Measurements from ENCODE around the gene SCARB1. TPM values are rescaled to one million over a fixed set of nuclear protein-coding genes. Genes with fewer than 3 reads are reported as not detected.

The SCARB1 gene
- total and polyA plus RNA-seq, 9 of the 15 experiments (the other 6 are each of a cell fraction or from before 2014, with no cell fraction given), result 0.56 to 157 (median 52.8) TPM

DNA sequence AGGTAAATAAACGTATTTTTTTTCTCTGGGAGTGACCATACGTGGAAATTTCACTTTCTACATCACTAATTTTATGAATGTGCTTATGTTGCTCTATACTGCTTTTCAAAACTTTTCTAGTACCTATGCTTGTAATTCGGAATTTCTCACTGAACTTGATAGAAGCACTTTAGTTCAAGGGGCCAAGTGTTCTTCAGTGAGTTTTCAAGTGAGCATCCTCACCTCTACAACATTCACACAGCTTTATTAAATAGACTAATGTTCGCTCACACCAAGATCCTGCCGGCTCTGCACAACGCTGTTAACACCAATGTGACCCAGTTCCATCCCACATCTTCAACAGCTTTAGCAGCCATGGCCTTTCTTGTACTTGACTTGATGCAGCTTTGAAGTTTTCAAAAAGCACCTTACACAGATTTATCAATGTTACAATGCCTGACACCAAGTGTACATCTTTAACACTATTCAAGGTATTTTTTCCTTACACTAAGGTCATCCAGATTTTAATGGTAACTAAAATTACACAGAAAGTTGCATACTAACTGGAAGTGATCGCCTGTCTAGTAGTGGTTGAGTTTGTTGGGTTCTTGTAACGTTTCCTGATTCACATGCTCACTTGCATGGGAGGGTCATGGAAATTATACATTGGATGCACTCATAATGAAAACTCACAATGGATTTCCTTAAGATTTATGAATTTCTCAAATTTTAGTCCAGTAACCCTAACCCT, 46.3 kb upstream of the SCARB1 start (continued):
- TF ChIP-seq SMAD2 (IDR thresholded peaks at IDR 0.05; ENCODE audit: low read depth, low read length) (no peak), KAT7 (CRISPR knock-in tag; IDR thresholded peaks at IDR 0.05; ENCODE audit: borderline replicate concordance) (no peak), MTA3 (IDR thresholded peaks at IDR 0.05; ENCODE audit: borderline replicate concordance) (no peak), ZNF699 (CRISPR knock-in tag; IDR thresholded peaks at IDR 0.05; ENCODE audit: insufficient replicate concordance) (no peak), GABPB2 (CRISPR knock-in tag; conservative IDR thresholded peaks at IDR 0.05) (no peak), FOS (IDR thresholded peaks at IDR 0.05; ENCODE audit: extremely low read depth, insufficient read length) (no peak), SP1 (CRISPR knock-in tag; IDR thresholded peaks at IDR 0.05) (0 out of 2 replicates have a peak, but pooled peaks have one; percentile 1)
- TF ChIP-seq, protein P1, sequence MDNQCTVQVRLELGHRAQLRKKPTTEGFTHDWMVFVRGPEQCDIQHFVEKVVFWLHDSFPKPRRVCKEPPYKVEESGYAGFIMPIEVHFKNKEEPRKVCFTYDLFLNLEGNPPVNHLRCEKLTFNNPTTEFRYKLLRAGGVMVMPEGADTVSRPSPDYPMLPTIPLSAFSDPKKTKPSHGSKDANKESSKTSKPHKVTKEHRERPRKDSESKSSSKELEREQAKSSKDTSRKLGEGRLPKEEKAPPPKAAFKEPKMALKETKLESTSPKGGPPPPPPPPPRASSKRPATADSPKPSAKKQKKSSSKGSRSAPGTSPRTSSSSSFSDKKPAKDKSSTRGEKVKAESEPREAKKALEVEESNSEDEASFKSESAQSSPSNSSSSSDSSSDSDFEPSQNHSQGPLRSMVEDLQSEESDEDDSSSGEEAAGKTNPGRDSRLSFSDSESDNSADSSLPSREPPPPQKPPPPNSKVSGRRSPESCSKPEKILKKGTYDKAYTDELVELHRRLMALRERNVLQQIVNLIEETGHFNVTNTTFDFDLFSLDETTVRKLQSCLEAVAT (IDR thresholded peaks at IDR 0.05), result no peak
- TF ChIP-seq, protein P2, sequence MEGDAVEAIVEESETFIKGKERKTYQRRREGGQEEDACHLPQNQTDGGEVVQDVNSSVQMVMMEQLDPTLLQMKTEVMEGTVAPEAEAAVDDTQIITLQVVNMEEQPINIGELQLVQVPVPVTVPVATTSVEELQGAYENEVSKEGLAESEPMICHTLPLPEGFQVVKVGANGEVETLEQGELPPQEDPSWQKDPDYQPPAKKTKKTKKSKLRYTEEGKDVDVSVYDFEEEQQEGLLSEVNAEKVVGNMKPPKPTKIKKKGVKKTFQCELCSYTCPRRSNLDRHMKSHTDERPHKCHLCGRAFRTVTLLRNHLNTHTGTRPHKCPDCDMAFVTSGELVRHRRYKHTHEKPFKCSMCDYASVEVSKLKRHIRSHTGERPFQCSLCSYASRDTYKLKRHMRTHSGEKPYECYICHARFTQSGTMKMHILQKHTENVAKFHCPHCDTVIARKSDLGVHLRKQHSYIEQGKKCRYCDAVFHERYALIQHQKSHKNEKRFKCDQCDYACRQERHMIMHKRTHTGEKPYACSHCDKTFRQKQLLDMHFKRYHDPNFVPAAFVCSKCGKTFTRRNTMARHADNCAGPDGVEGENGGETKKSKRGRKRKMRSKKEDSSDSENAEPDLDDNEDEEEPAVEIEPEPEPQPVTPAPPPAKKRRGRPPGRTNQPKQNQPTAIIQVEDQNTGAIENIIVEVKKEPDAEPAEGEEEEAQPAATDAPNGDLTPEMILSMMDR (IDR thresholded peaks at IDR 0.05 in 2 of 3, conservative IDR thresholded peaks at IDR 0.05 in 1 of 3; ENCODE audit: insufficient read depth in 2 of 3, low read depth in 1 of 3, low read length in 3 of 3), result no peak
- TF ChIP-seq, protein P3, sequence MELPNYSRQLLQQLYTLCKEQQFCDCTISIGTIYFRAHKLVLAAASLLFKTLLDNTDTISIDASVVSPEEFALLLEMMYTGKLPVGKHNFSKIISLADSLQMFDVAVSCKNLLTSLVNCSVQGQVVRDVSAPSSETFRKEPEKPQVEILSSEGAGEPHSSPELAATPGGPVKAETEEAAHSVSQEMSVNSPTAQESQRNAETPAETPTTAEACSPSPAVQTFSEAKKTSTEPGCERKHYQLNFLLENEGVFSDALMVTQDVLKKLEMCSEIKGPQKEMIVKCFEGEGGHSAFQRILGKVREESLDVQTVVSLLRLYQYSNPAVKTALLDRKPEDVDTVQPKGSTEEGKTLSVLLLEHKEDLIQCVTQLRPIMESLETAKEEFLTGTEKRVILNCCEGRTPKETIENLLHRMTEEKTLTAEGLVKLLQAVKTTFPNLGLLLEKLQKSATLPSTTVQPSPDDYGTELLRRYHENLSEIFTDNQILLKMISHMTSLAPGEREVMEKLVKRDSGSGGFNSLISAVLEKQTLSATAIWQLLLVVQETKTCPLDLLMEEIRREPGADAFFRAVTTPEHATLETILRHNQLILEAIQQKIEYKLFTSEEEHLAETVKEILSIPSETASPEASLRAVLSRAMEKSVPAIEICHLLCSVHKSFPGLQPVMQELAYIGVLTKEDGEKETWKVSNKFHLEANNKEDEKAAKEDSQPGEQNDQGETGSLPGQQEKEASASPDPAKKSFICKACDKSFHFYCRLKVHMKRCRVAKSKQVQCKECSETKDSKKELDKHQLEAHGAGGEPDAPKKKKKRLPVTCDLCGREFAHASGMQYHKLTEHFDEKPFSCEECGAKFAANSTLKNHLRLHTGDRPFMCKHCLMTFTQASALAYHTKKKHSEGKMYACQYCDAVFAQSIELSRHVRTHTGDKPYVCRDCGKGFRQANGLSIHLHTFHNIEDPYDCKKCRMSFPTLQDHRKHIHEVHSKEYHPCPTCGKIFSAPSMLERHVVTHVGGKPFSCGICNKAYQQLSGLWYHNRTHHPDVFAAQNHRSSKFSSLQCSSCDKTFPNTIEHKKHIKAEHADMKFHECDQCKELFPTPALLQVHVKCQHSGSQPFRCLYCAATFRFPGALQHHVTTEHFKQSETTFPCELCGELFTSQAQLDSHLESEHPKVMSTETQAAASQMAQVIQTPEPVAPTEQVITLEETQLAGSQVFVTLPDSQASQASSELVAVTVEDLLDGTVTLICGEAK (IDR thresholded peaks at IDR 0.05), result peak; percentile 89
- TF ChIP-seq, protein P3 (CRISPR knock-in tag; IDR thresholded peaks at IDR 0.05), result peak; percentile 68; the same call in 1 of the 2 replicates
